Rectal smooth muscle tissue (tissue), 1 donor: Measurements from ENCODE around the gene FADD.

Experiments used
- H3K27ac ChIP-seq: one replicate; pipeline ENCODE4 v1.7.0; 2013; ENCODE audit warnings: low read depth, low read length, inconsistent platforms
- H3K27me3 ChIP-seq: one replicate; pipeline ENCODE4 v1.7.0; 2013; ENCODE audit warnings: low read length; ENCODE audit not compliant: control insufficient read depth, insufficient read depth
- H3K36me3 ChIP-seq: one replicate; pipeline ENCODE4 v1.7.0; 2013; ENCODE audit warnings: low read length; ENCODE audit not compliant: control insufficient read depth, insufficient read depth
- H3K4me1 ChIP-seq: one replicate; pipeline ENCODE4 v1.7.0; 2013; ENCODE audit warnings: low read length; ENCODE audit not compliant: control insufficient read depth, insufficient read depth
- H3K4me3 ChIP-seq: one replicate; pipeline ENCODE4 v1.7.0; 2013; ENCODE audit warnings: low read length
- H3K9ac ChIP-seq: one replicate; pipeline ENCODE4 v1.7.0; 2013; ENCODE audit warnings: low read length

FADD gene

GRCh38 chr11:70202920-70203750 lies at the start of gene FADD:
Gene FADD, plus strand, starts transcription at chr11:70203296. Its CDS starts 164 bp downstream, at chr11:70203460.
- Histone ChIP-seq H3K27ac (peak within 1 kb of the TSS; percentile 85), H3K27me3 (no peaks in the 10 kb centered on the region), H3K4me1 (peaks cover 13% of the 10 kb centered on the region), H3K4me3 (peak within 1 kb of the TSS; percentile 87), H3K36me3 (peaks cover 15% of the 10 kb centered on the region), H3K9ac (peak within 1 kb of the TSS; percentile 93)

GRCh38 chr11:70155386-70155785 lies 47.7 kb upstream of the FADD start:
- Histone ChIP-seq H3K4me1 (no peaks in the 10 kb centered on the region), H3K27ac (no peak overlapping the region), H3K27me3 (no peaks in the 10 kb centered on the region), H3K4me3 (no peak overlapping the region), H3K36me3 (no peaks in the 10 kb centered on the region), H3K9ac (no peak overlapping the region)

GRCh38 chr11:70156291-70157037 lies 46.6 kb upstream of the FADD start:
- no peaks in the 10 kb centered on the region for H3K27me3 ChIP-seq
- H3K27ac ChIP-seq, result no peak overlapping the region

GRCh38 chr11:70158201-70158600 lies 44.9 kb upstream of the FADD start:
- Histone ChIP-seq H3K36me3 (no peaks in the 10 kb centered on the region), H3K4me3 (no peak overlapping the region), H3K27me3 (no peaks in the 10 kb centered on the region), H3K4me1 (no peaks in the 10 kb centered on the region), H3K9ac (no peak overlapping the region), H3K27ac (no peak overlapping the region)

More at GRCh38 chr11:70156291-70157037, 46.6 kb upstream of the FADD start:
- no peak overlapping the region for H3K9ac ChIP-seq
- H3K36me3 ChIP-seq, result no peaks in the 10 kb centered on the region
- H3K4me1 ChIP-seq, result no peaks in the 10 kb centered on the region
- H3K4me3 ChIP-seq, result no peak overlapping the region

- Histone ChIP-seq H3K4me1 (no peaks in the 10 kb centered on the region), H3K36me3 (no peaks in the 10 kb centered on the region), H3K27me3 (no peaks in the 10 kb centered on the region), H3K4me3 (no peak overlapping the region), H3K27ac (no peak overlapping the region), H3K9ac (no peak overlapping the region)
Measured at GRCh38 chr11:70158757-70159389, 44.2 kb upstream of the FADD start.

GRCh38 chr11:70159627-70160570 lies 43.2 kb upstream of the FADD start:
- Histone ChIP-seq H3K4me1 (no peaks in the 10 kb centered on the region), H3K36me3 (no peaks in the 10 kb centered on the region), H3K9ac (no peak overlapping the region), H3K27ac (no peak overlapping the region), H3K27me3 (no peaks in the 10 kb centered on the region), H3K4me3 (no peak overlapping the region)

GRCh38 chr11:70161043-70161625 lies 42.0 kb upstream of the FADD start:
- Histone ChIP-seq H3K36me3 (no peaks in the 10 kb centered on the region), H3K4me3 (no peak overlapping the region), H3K9ac (no peak overlapping the region), H3K4me1 (no peaks in the 10 kb centered on the region), H3K27ac (no peak overlapping the region), H3K27me3 (no peaks in the 10 kb centered on the region)

GRCh38 chr11:70164705-70165104 lies 38.4 kb upstream of the FADD start:
- Histone ChIP-seq H3K4me3 (no peak overlapping the region), H3K9ac (no peak overlapping the region), H3K4me1 (no peaks in the 10 kb centered on the region), H3K27ac (no peak overlapping the region), H3K27me3 (no peaks in the 10 kb centered on the region), H3K36me3 (no peaks in the 10 kb centered on the region)

GRCh38 chr11:70167120-70167519 lies 36.0 kb upstream of the FADD start:
- H3K9ac ChIP-seq, result no peak overlapping the region
- H3K27me3 ChIP-seq, result no peaks in the 10 kb centered on the region
- no peaks in the 10 kb centered on the region for H3K36me3 ChIP-seq
- no peak overlapping the region for H3K27ac ChIP-seq
- no peaks in the 10 kb centered on the region for H3K4me1 ChIP-seq
- H3K4me3 ChIP-seq, result no peak overlapping the region

GRCh38 chr11:70167723-70168404 lies 35.2 kb upstream of the FADD start:
- Histone ChIP-seq H3K4me3 (no peak overlapping the region), H3K27me3 (no peaks in the 10 kb centered on the region)

GRCh38 chr11:70168405-70168754 lies 34.7 kb upstream of the FADD start:
- no peak overlapping the region for H3K4me3 ChIP-seq
- no peaks in the 10 kb centered on the region for H3K27me3 ChIP-seq
- H3K9ac ChIP-seq, result no peak overlapping the region
- no peaks in the 10 kb centered on the region for H3K36me3 ChIP-seq
- no peaks in the 10 kb centered on the region for H3K4me1 ChIP-seq
- no peak overlapping the region for H3K27ac ChIP-seq

More at GRCh38 chr11:70167723-70168404, 35.2 kb upstream of the FADD start:
- Histone ChIP-seq H3K27ac (no peak overlapping the region), H3K4me1 (no peaks in the 10 kb centered on the region), H3K36me3 (no peaks in the 10 kb centered on the region), H3K9ac (no peak overlapping the region)
